ENCODE data around the gene HELZ2.
"Not testable (repeated sequence)": the region's sequence is repeated elsewhere in the genome, so short reads cannot be mapped to it uniquely, and the experiment has no call there.

HELZ2 gene

GRCh38 chr20:63612276-63612931 lies 38.4 kb upstream of the HELZ2 start:
- Histone ChIP-seq H3K9me3 (ENCODE audit: severe bottlenecking) (no peaks in the 10 kb centered on the region), H3K36me3 (peaks cover 21% of the 10 kb centered on the region), H3K4me3 (ENCODE audit: low read depth, low read length) (no peak overlapping the region), H3K27me3 (ENCODE audit: insufficient read depth, low read depth, severe bottlenecking) (no peaks in the 10 kb centered on the region), H3K27ac (no peak overlapping the region)
- no peak for DNase-seq
- TF ChIP-seq CTCF (IDR thresholded peaks at IDR 0.05; ENCODE audit: low read depth, low read length), result no peak

- H3K9me3 ChIP-seq (ENCODE audit: severe bottlenecking), result no peaks in the 10 kb centered on the region
- H3K27ac ChIP-seq, result no peak overlapping the region
- H3K4me3 ChIP-seq (ENCODE audit: low read depth, low read length), result no peak overlapping the region
- no peaks in the 10 kb centered on the region for H3K27me3 ChIP-seq (ENCODE audit: insufficient read depth, low read depth, severe bottlenecking)
- H3K36me3 ChIP-seq, result peaks cover 21% of the 10 kb centered on the region
- no peak for DNase-seq
- TF ChIP-seq CTCF (IDR thresholded peaks at IDR 0.05; ENCODE audit: low read depth, low read length), result no peak
Observed at GRCh38 chr20:63611646-63612045, 37.6 kb upstream of the HELZ2 start.

- Histone ChIP-seq H3K27me3 (ENCODE audit: insufficient read depth, low read depth, severe bottlenecking) (no peaks in the 10 kb centered on the region), H3K4me3 (ENCODE audit: low read depth, low read length) (no peak overlapping the region), H3K27ac (no peak overlapping the region), H3K36me3 (peaks cover 13% of the 10 kb centered on the region), H3K9me3 (ENCODE audit: severe bottlenecking) (no peaks in the 10 kb centered on the region)
- DNase-seq, result no peak
- TF ChIP-seq CTCF (IDR thresholded peaks at IDR 0.05; ENCODE audit: low read depth, low read length), result no peak
Observed at GRCh38 chr20:63610581-63611435, 36.8 kb upstream of the HELZ2 start.

GRCh38 chr20:63606686-63607085 lies 32.6 kb upstream of the HELZ2 start:
- Histone ChIP-seq H3K27ac (no peak overlapping the region), H3K4me3 (ENCODE audit: low read depth, low read length) (no peak overlapping the region), H3K36me3 (peaks cover 15% of the 10 kb centered on the region), H3K9me3 (ENCODE audit: severe bottlenecking) (no peaks in the 10 kb centered on the region), H3K27me3 (ENCODE audit: insufficient read depth, low read depth, severe bottlenecking) (no peaks in the 10 kb centered on the region)
- DNase-seq, result no peak
- no peak for TF ChIP-seq CTCF (IDR thresholded peaks at IDR 0.05; ENCODE audit: low read depth, low read length)

GRCh38 chr20:63602321-63602720 lies 28.3 kb upstream of the HELZ2 start:
- Histone ChIP-seq H3K36me3 (peaks cover 35% of the 10 kb centered on the region), H3K27ac (no peak overlapping the region), H3K9me3 (ENCODE audit: severe bottlenecking) (no peaks in the 10 kb centered on the region), H3K27me3 (ENCODE audit: insufficient read depth, low read depth, severe bottlenecking) (no peaks in the 10 kb centered on the region), H3K4me3 (ENCODE audit: low read depth, low read length) (no peak overlapping the region)
- no peak for DNase-seq
- no peak for TF ChIP-seq CTCF (IDR thresholded peaks at IDR 0.05; ENCODE audit: low read depth, low read length)

- peaks cover 37% of the 10 kb centered on the region for H3K36me3 ChIP-seq
Observed at GRCh38 chr20:63601679-63602078, 27.6 kb upstream of the HELZ2 start.

More at GRCh38 chr20:63601679-63602078, 27.6 kb upstream of the HELZ2 start:
- H3K9me3 ChIP-seq (ENCODE audit: severe bottlenecking); H3K4me3 ChIP-seq (ENCODE audit: low read depth, low read length); H3K27me3 ChIP-seq (ENCODE audit: insufficient read depth, low read depth, severe bottlenecking); DNase-seq; H3K27ac ChIP-seq: not testable (repeated sequence)
